Measurements from ENCODE around the gene RIC3.

- no peak for TF ChIP-seq EZH2 (IDR thresholded peaks at IDR 0.05; ENCODE audit: borderline replicate concordance, low read depth, low read length, poor library complexity, severe bottlenecking)
- TF ChIP-seq, protein P1, sequence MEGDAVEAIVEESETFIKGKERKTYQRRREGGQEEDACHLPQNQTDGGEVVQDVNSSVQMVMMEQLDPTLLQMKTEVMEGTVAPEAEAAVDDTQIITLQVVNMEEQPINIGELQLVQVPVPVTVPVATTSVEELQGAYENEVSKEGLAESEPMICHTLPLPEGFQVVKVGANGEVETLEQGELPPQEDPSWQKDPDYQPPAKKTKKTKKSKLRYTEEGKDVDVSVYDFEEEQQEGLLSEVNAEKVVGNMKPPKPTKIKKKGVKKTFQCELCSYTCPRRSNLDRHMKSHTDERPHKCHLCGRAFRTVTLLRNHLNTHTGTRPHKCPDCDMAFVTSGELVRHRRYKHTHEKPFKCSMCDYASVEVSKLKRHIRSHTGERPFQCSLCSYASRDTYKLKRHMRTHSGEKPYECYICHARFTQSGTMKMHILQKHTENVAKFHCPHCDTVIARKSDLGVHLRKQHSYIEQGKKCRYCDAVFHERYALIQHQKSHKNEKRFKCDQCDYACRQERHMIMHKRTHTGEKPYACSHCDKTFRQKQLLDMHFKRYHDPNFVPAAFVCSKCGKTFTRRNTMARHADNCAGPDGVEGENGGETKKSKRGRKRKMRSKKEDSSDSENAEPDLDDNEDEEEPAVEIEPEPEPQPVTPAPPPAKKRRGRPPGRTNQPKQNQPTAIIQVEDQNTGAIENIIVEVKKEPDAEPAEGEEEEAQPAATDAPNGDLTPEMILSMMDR (conservative IDR thresholded peaks at IDR 0.05; ENCODE audit: low read depth, low read length): no peak
Observed at GRCh38 chr11:8069771-8070170, 99.1 kb downstream of the RIC3 start.
